ENCODE measurements around the gene UBA52.
A peak's percentile ranks its signal among the peaks of the same experiment; 100 is the strongest.
"Not testable (repeated sequence)": the region's sequence is repeated elsewhere in the genome, so short reads cannot be mapped to it uniquely, and the experiment has no call there.

The UBA52 gene

GRCh38 chr19:18593367-18594095 is 21.9 kb downstream of the UBA52 start:
- DNase-seq = no peak

DNA sequence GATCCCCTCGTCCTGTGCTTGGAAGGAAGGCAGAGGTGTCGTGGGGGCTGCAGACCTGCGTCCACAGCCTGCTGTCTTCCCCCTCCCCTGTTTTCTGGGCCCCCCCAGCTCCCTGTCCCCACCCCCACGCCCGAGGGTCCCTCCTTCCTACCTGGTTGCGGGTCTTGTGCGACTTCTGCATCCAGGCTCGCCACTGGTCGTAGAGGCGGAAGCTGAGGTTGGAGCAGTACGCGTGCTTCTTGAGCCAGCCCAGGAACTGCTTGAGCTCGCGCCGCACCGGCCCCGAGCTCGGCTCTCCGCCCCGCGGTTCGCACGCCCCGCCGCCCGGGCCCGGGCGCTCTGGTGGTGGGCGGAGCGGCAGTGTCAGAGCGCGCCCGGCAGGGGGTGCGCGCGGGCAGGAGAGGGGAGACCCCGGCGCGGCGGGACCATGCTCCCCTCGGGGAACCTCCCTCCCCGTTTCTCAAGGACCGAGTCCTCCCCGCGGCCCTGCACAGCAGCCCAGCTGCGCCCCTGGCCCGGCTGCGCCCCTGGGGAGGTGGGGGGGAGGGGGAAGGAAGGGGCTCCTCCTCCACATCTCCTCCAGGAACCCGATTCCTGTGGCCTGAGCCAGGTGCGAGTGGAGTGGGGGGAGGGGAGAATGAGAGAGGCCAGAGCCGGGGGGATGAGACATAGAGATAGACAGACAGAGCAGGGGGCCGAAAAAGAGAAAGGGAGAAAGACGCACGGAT is 22.6 kb downstream of the UBA52 start:
- peak; percentile 69 for DNase-seq

DNA sequence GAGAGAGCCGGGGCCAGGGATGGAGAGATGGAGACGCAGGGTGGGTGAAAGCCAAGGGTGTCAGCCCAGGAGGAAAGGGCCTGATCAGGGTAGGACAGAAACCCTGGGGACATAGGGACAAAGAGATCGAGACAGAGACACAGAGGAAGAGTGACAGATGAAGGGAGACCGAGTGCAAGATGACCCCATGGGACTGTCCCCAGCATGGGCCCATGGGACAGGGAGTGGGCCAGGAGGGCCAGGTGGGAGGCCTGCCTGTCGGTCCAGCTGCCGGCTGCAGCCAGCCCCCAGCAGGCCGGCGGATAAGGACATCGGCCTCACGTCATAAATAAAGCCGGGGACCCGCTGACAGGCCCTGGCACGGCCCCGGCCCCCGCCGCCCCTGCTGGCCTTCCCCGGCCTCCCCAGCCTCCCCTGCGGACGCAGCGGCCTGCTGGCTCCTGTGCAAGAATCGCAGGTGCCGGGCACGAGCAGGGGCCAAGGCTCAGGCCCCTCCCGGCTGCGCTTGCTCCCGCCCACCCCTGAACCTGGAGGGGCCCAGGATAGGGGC is 23.2 kb downstream of the UBA52 start:
- DNase-seq = no peak

DNA sequence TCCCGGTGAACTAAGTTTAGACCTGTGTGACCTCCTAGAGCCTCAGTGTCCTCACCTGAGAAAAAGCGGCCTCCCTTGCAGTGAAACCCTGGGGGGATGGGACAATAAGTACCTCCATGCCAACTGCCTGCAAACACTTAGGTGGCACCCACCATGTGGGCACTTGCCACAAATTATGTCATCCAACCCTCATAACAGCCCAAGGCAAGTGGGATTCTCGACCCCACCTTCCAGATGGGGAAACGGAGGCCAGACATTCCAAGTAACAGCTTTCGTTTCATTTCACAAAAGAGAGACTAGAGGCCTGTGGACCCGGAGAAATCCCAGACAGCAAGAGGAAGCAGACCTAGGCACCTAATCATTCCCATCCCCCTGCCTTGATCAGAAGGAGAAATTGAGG is 23.8 kb downstream of the UBA52 start:
- no peak for DNase-seq

- DNase-seq = no peak
Observed at GRCh38 chr19:18596752-18597157, 25.1 kb downstream of the UBA52 start.

DNA sequence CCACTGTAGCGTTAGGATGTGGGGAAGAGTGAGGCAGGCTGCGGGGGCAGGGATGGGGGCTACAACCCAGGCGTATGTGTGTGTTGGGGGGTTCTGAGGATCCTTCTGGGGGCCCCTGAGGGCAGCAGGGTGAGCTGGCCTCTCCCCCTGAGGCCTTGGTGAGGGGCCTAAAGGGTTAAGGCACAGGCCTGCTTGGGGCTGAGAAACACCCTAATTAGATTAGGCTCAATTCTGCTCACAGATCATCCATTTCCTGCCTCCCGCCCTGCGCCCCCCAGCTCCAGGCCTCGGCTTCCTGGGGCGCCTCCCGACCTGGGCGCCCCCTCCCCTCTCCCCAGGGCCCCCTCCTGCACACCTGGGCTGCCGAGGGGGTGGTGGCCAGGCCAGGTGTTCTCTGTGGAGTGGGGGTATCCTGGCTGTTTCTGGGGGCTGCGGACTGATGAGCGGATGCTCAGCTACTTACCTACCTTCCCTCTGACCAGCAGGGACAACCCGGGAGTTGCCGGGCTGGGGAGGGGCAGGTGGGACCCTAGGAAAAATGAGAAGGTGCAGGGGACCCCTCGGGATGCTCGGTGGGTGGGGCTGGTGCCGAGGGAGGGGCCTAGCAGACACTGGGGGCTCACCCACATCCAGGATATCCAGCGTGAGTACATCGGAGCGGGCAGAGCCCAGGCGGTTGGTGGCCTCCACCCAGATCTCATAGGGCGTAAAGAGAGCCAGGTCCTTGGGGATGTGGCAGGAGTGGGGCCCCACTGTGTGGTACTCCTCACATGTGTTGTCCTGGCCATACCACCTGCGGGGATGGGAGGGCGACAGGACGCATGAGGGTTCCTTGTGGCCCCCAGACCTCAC is 26.4 kb downstream of the UBA52 start:
- no peak for DNase-seq

DNA sequence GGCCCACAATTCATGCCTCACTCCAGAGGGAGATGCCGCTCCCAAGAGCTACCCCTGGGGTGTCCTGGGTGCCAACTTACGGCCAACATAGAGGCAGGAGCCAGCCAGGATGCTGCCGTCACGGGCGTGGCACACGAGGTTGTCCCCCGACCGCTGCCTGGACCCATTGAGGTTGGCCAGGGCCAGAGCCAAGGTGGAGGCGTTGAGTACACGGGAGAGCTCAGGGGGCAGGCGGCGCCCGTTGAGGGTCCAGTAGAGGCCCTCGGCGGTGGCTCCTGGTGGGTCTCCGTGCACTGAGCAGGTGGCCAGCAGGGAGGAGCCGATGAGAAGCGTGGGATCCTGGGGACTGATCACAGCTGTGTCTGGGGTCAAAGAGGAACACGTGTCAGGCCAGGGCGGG is 27.8 kb downstream of the UBA52 start:
- no peak for DNase-seq

- not testable (repeated sequence) for DNase-seq
Observed at GRCh38 chr19:18600692-18601397, 29.2 kb downstream of the UBA52 start.

DNA sequence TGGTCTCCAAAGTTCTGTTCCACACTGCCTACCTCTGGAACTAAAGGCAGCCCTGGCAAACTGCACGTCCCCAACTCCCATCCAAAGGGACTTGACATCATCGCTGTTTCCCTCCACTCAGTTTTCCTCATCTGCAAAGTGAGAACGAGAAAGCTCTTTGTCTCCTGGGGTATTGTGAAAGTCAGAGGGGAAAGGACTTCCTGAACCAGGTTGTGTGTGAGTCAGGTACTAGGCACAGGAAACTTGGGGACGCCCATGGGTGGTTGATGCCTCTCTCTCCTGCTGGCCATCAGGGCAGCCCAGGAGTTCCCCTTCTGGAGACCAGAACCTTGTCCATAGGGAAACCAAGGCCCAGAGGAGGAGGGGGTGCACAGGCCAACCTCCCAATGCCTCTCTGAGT is 30.2 kb downstream of the UBA52 start:
- DNase-seq = no peak

GRCh38 chr19:18603255-18603957 is 31.7 kb downstream of the UBA52 start:
- DNase-seq = no peak

DNA sequence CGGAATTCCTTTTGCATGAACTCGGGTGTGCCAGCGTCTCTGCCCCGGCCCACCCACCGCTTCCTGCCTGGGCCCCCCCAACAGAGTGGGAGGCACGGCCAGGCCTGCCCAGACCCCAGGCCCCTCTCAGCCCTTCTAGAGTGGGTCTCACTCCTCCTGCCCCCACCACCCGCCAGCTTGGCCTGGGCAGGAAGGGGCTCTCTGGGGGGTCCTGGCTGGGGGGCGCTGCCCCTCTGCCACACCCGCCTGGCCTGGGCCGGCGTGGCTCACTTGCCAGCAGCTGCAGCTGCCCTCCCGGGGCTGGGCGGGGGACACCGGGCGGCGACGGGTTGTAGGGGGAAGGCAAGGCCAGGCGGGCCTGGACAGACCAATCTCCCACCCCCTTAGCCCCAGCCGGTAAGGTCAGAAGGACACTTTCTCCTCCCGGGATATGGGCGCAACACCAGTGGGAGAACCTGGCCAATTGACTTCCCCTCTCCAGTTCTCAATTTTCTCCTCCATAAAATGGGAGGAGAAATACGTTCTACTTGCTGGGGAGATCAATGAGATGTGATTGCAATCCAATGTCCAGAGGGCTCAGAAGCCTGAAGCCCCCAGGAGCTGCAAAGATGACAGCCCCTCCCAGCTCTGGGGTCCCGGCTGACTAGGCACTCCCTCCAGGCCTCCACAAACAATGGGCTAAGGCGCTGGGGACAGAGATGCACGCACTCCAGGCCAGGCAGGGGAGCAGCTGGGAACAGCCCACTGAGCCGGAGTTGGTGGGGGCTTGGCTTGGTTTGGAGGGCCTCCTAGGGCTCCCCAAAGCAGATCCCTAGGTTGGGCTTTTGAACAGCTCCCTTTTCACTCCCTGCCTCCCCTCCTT is 32.5 kb downstream of the UBA52 start:
- no peak for DNase-seq

DNA sequence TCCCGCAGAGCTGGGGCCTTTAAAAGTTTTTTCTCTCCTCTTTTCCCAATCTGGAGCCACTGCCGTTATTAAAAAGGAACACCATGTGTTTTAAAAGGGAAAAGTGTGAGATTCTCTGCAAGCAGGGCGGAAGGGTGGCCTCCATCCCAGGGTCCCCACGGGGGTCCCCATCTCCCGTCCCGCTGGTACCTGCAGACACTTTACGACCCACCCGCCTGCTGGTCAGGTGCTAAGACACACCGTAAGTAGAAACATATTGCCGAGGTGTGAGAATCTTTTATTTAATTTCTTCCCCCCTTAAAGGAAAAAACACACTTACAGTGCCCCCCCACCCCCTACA is 33.1 kb downstream of the UBA52 start:
- DNase-seq = no peak

DNA sequence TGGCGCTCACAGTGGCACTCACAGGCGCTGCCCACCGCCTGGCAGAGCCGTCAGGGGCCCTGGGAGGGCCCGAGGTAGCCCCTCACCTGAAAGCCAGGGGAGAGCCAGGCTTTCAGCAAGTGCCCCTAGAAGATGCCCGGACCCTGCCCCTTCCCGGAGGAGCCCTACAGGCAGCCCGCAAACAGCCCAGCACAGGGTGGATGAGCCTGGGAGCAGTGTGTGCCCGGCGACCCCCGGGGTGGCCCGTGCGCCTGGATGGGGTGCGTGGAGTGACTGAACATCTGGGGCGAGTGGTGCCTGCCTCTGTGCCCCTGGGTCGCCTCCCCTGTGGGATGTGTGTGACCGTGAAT is 33.5 kb downstream of the UBA52 start:
- no peak for DNase-seq

DNA sequence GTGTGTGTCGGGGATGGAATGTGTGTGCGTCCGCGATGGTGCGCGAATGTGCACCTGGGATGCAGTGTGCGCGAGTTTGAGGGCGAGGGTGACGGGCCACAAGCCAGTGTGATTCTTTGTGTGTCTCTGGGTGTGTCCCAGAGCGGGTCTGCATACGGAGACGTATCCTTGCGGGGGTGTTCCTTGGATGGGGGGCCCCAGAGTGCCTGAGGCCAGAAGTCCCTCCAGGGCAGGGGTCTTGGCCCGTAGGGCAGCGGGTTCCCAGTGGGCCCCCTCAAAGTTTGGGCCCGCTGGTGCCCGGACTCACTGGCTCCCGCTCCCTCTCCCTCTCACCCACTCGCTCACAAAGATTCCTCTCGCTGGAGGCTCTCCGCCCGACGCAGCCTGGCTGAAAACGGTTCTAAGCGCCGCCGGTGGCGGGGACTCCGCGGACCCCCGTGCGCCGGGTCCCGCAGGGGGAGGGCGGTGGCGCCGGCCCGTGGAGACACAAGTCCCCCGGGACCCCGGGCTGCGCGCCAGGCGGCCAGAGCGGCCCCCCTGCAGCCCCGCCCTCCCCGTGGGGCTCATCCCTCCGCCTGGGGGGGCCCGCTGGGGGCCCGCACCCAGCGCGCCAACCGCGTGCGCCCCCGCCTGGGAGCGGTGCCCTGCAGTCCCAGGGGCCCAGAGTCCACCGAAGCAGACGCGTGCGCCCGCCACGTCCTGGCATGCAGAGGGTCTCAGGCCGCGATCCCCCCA is 34.1 kb downstream of the UBA52 start:
- DNase-seq = no peak

- no peak for DNase-seq
Observed at GRCh38 chr19:18606281-18607225, 34.9 kb downstream of the UBA52 start, which contains the start of gene CRLF1. Gene CRLF1 (minus strand): TSS chr19:18606799. CDS start chr19:18606656, 143 bp downstream.

DNA sequence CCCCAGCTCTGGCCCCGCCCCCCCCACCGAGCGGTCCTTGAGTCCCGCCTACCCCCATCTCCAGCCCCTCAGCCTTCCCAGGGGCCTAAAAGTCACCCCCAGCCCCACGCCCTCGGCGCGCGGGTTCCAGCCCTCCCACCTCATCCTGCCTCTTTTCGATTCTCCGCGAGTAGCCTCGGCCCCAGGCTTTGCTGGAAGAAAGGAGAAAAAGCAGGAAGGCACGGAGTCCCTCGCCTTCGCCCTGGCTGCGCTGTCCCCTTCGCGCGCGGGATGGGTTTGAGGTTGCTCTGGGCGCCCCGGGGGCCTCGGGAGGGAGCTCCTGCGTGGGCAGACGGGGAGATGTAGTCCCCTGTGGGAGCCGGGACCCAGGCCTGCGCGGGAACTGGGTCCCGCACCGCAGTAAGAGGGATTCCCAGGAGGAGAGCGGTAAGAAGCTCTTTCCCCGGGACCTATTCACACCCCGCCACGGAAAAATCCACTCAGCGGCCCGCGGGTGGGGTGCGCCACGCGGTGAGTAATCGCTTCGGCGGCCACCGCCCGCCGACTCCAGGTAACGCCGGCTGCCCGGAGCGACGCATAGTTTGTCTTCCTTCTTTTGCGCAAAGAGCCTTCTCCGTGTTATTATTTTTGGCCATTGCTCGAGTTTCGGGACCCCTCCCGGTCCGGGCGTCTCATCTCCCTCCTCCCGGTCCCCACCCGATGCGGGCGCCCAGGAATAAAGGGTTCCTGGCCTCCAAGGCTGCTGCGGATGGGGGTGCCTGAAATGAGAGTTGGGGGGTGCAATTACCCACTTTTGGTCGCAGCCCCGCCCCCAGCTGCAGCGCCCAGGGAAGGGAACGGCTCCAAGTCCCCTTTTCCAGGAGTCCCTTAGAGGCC is 35.8 kb downstream of the UBA52 start:
- peak; percentile 18 for DNase-seq

DNA sequence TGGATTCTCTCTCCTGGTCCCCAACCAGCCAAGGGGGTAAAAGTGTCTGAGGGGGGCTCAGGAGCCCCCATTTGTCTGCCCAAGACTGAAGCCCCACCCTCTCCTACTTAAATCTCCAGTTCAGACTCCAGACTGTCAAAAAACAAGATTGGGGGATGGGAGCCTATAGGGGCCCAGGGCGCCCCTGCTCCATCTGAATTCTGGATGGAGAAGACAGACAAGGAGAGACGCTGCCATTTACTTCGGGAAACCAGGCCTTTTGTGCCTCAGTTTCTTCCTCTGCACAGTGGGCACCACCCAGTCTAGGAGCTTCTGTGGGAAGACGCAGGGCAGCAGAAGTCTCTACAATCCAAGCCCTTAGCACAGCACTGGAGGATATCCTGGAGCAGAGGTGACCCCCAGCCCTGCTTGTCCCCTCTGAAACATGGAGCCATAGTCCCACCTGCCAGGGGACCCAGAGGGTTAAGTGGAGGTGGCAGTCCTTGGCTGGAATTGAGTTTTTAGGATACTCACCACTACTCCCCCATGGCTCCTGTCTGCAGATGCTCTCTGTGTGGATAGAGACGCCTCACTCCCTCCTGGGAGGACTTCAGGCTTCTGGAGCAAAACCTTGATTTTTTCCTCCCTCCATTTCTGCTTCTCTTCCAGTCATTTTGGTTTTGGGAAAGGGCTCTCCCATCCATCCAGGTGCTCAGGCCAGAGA is 36.6 kb downstream of the UBA52 start:
- DNase-seq = no peak
